ENCODE data around the gene ARL4A. TPM values are rescaled to one million over a fixed set of nuclear protein-coding genes. Genes with fewer than 3 reads are reported as not detected.
"Not testable (repeated sequence)": the region's sequence is repeated elsewhere in the genome, so short reads cannot be mapped to it uniquely, and the experiment has no call there.

The ARL4A gene
- polyA plus RNA-seq, 3 donors = 3.9 to 22.7 (median 19.1) TPM

DNA sequence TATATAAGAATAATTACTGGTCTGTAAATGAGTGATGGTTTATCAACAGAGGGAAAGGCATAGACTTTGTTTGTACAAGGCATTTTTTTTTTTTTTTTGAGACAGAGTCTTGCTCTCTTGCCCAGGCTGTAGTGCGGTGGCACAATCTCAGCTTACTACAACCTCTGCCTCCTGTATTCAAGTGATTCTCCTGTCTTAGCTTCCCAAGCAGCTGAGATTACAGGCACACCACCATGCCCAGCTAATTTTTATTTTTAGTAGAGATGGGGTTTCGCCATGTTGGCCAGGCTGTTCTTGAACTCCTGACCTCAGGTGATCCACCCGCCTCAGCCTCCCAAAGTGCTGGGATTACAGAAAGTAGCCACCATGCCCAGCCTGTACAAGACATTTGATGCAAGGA lies 4.0 kb downstream of the ARL4A start:
- not testable (repeated sequence) for H3K27ac ChIP-seq (ENCODE audit: low read depth, low read length)
- WGBS, 3 donors = 95 to 96% (median 95%) methylated on average over 3 of the region's 3 CpGs

DNA sequence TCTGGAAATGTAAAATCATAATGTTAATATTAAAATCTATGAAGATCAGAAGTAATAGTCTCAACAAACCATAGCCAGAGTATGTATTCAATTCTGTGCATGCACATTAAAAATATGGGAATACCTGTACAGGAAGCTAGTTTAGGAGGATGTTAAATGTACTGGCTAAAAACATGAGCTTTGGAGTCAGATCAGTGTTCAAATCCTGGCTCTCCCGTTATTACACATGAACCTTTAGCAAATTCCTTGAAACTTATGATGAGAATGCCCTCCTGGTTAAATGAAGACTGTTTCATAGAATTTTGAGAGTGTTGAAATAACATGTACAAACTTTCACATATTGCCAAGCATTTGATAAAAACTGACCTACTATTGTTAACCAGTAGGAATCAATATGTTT lies 4.6 kb downstream of the ARL4A start:
- WGBS, 3 donors = 86 to 94% (median 93%) methylated on average over 1 of the region's 1 CpG
- no peak overlapping the region for H3K27ac ChIP-seq (ENCODE audit: low read depth, low read length)

- WGBS, 3 donors = 53 to 78% (median 59%) methylated on average over 3 of the region's 3 CpGs
- H3K27ac ChIP-seq (ENCODE audit: low read depth, low read length) = no peak overlapping the region
These were observed 5.2 kb downstream of the ARL4A start for GRCh38 chr7:12692479-12693259.

DNA sequence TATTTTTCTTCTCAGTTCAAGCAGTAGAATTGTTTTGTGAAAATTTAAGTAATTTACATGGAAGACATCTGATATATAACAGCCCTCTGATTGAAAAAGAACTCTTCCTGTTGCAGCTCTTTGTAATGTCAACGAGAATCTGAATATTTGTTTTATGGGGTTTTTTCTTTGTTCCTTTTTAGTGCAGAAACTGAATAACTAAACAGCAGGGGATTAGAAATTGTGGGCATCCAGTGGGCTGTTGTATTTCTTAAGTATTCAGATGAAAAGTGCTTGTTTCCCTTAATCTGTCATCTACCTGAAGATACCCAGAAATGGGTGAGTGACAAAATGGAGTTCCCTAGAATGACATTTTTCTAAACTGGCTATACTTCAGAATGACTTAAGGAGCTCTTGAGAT lies 7.4 kb downstream of the ARL4A start:
- WGBS, 3 donors = 46 to 91% (median 81%) methylated on average over 1 of the region's 1 CpG
- H3K27ac ChIP-seq (ENCODE audit: low read depth, low read length) = no peak overlapping the region

DNA sequence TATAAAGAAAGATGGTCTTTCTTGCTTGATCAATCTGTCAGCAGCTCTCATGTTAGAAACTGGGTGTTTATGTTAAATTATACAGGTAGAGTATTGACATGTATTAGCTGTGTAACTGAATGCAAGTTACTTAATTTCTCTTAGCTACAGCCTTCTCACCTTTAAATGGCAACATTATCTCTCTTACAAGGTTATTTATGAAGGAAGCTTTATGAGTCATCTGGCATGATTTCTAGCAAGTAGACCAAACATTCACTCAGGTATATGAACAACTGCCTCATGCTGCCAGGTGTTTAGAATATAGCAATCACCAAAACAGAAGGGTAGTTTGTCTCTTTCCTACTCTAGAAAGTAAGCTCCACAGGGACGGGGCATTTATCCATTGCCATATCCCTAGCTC lies 8.5 kb downstream of the ARL4A start:
- 80 to 91% (median 83%) methylated on average over 1 of the region's 1 CpG for WGBS, 3 donors
- no peak overlapping the region for H3K27ac ChIP-seq (ENCODE audit: low read depth, low read length)

GRCh38 chr7:12699299-12699698 lies 11.9 kb downstream of the ARL4A start:
- WGBS, 3 donors = 93 to 97% (median 97%) methylated on average over 10 of the region's 10 CpGs
- no peak overlapping the region for H3K27ac ChIP-seq (ENCODE audit: low read depth, low read length)

- WGBS, 3 donors = 87 to 89% (median 88%) methylated on average over 2 of the region's 2 CpGs
- H3K27ac ChIP-seq (ENCODE audit: low read depth, low read length) = no peak overlapping the region
These were observed 14.0 kb downstream of the ARL4A start for GRCh38 chr7:12701433-12701832.

DNA sequence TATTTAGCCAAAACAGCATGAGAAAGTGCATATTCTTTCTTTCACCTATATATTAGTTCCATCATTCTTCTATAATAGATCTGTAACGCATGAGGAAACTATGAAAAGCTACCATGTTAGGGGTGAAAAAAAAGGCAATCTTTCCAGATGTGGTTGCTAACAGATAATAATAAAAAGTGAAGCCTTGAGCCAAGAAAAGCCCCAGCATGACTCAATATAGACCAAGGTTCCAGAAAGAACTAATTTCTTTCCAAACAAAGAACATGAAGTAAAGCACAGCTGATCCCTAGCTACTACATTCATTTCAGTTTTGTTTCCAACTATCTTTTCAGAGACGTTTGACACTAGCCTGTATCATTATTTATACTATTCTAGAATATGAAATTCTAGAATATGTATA lies 16.4 kb downstream of the ARL4A start:
- no peak overlapping the region for H3K27ac ChIP-seq (ENCODE audit: low read depth, low read length)
- WGBS, 3 donors = 40 to 82% (median 78%) methylated on average over 2 of the region's 2 CpGs

DNA sequence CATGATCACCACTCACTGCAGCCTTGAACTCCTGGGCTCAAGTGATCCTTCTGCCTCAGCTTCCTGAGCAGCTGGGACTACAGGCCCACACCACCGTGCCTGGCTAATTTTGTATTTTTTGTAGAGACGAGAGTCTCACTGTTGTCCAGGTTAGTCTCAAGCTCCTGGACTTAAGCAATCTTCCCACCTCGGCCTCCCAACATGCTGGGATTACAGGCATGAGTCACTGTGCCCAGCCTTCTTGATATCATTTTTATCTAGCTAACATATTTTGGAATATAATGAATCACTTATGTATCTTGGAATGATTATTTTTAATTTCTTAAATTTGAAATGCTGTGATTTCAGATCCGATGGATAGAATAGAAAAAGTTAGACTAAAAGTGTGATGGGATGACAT lies 18.4 kb downstream of the ARL4A start:
- WGBS, 3 donors = 80 to 93% (median 87%) methylated on average over 4 of the region's 4 CpGs
- H3K27ac ChIP-seq (ENCODE audit: low read depth, low read length) = no peak overlapping the region

- no peak overlapping the region for H3K27ac ChIP-seq (ENCODE audit: low read depth, low read length)
These were observed 19.6 kb downstream of the ARL4A start for GRCh38 chr7:12706900-12707536.

DNA sequence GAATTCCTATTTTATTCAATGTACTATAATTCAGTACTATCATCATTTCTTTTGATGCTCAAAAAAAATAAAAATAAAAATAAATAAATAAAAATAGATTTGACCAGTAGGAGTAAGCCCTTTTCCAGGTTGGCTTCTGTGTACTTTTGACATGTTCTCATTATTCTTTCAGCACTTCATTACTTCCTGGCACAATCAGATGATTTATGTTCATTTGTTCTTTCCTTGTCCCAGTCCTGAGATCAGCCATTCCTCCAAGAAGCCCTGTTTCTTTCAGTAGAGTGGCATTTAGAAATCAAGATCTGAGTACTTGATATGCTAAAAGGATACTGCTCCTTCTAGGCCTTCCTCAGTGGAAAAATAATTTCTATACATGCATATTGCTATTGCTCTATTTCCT lies 20.9 kb downstream of the ARL4A start:
- H3K27ac ChIP-seq (ENCODE audit: low read depth, low read length) = no peak overlapping the region

- WGBS, 3 donors = 85 to 97% (median 91%) methylated on average over 2 of the region's 2 CpGs
- H3K27ac ChIP-seq (ENCODE audit: low read depth, low read length) = no peak overlapping the region
These were observed 22.5 kb downstream of the ARL4A start for GRCh38 chr7:12709726-12710502.

GRCh38 chr7:12711124-12711523 lies 23.7 kb downstream of the ARL4A start:
- WGBS, 3 donors = 84 to 97% (median 89%) methylated on average over 10 of the region's 11 CpGs
- H3K27ac ChIP-seq (ENCODE audit: low read depth, low read length) = no peak overlapping the region

DNA sequence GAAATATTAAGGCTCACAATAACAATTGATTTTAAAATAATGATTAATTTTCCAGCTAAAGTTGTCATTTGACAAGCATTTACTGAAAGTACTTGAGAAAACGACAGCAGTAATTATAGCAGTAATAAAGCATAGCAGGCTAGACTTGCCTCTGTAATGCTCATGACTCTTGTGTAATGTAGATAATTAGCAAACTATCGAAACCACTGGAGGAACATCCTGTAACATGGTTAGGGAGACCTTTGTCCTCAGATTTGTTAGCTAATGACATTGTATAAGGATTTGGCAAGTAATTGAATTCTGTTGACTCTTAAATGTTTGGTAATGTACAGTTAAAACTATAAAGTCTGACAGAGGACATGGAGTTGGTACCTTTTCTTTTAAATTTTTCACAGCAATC lies 24.8 kb downstream of the ARL4A start:
- H3K27ac ChIP-seq (ENCODE audit: low read depth, low read length) = no peak overlapping the region
- 42 to 62% (median 43%) methylated on average over 2 of the region's 2 CpGs for WGBS, 3 donors

GRCh38 chr7:12713625-12714378 lies 26.4 kb downstream of the ARL4A start:
- no peak overlapping the region for H3K27ac ChIP-seq (ENCODE audit: low read depth, low read length)
- WGBS, 3 donors = 96 to 100% (median 98%) methylated on average over 1 of the region's 1 CpG

DNA sequence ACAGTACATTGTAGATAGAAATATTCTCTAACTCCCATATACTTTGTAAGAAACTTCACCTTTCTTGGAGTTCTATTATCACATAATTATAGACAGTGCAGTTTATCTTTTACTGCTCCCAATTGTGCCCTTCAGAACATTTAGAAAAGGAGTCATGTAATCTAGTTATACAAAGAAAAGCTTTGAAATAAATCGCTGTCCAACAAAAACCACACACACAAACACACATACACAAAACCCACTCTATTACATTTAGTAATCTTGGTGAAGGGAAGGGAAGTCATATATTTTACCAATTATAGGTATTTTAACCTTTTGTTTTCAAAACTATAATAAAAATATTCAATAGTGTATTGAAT lies 26.9 kb downstream of the ARL4A start:
- 92 to 99% (median 95%) methylated on average over 1 of the region's 1 CpG for WGBS, 3 donors
- no peak overlapping the region for H3K27ac ChIP-seq (ENCODE audit: low read depth, low read length)

DNA sequence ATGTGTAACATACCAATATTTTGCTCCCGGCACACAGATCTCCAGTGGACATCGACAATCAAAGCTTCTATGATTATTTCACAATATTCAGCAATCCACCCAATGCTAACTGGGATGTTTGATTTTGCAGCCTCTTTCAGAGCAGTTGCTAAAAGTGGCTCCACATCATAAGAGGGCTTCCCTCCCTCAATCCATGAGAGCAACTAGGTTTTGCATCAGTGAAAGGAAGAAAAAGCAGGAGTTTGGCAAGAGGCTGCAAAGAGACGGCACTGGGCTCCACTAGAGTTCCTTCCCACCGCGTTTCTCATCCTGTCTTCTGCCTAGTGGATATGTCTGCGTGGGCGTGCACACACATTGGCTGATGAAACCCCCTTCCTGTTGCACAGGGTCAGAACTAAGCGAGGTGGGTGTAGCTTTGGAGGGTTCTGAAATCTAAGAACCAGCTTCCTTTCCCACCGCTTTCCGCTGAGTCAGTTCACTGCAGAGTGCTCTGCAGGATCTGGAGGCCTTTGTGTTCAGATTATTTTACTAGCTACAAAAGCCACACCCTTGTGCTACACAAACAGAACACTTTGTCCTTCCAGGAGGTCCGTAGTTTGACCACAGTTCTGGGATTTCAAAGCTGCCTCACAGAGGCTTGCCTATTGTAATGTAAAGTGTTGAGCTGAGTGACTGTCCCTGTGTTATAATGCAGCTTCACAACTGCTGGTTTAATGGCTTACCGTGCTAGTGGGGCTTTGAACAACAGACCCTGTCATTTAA lies 28.1 kb downstream of the ARL4A start:
- 6 to 48% (median 10%) methylated on average over 12 of the region's 12 CpGs for WGBS, 3 donors
- H3K27ac ChIP-seq (ENCODE audit: low read depth, low read length) = no peak overlapping the region

DNA sequence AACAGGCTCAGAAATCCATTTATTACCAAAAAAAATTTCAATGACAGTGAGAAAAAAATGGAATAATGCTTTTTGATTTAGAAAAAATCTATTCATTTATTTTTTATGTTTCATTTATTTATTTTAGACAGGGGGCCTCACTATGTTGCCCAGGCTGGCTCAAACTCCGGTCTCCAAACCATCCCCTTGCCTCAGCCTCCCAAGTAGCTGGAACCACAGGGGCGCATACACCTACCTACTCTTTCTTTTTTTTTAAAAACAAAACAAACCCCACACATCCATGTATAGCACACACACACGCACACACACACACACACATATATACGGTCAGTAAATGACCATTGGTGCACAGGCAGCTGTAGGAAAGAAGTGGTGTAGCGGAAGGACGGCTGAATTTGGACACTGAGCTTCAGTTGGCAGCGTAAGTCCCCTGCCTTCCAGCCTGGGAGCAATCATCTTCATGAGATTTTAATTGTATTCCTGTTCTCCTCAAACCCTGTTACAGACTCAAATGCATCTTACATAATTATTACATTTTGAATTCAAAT lies 28.8 kb downstream of the ARL4A start:
- 80 to 84% (median 82%) methylated on average over 7 of the region's 7 CpGs for WGBS, 3 donors
- H3K27ac ChIP-seq (ENCODE audit: low read depth, low read length) = peak overlapping the region; percentile 49

All from adipose tissue (tissue), 3 donors.